Measurements from ENCODE around the gene TAS2R60.
A peak's percentile ranks its signal among the peaks of the same experiment; 100 is the strongest.
"Not testable (repeated sequence)": the region's sequence is repeated elsewhere in the genome, so short reads cannot be mapped to it uniquely, and the experiment has no call there.

The TAS2R60 gene

GRCh38 chr7:143443153-143443552 is at the start of gene TAS2R60:
Gene TAS2R60, plus strand, starts transcription at chr7:143443453. Its CDS starts 0 bp downstream, at chr7:143443453.
- DNase-seq, result no peak

- no peak for DNase-seq
Measured at GRCh38 chr7:143394068-143394467, 49.2 kb upstream of the TAS2R60 start.

- no peak for DNase-seq
Measured at GRCh38 chr7:143394777-143395176, 48.5 kb upstream of the TAS2R60 start.

GRCh38 chr7:143395187-143396149 is 47.8 kb upstream of the TAS2R60 start:
- DNase-seq, result peak in 12 of 56 donors; percentile 19 to 44 (median 34)

- DNase-seq, result no peak
Measured at GRCh38 chr7:143396182-143396581, 47.1 kb upstream of the TAS2R60 start.

GRCh38 chr7:143396625-143397556 is 46.4 kb upstream of the TAS2R60 start:
- no peak for DNase-seq

GRCh38 chr7:143397710-143398530 is 45.3 kb upstream of the TAS2R60 start:
- DNase-seq, result no peak

GRCh38 chr7:143398616-143399015 is 44.6 kb upstream of the TAS2R60 start:
- no peak for DNase-seq

GRCh38 chr7:143399151-143399550 is 44.1 kb upstream of the TAS2R60 start:
- no peak for DNase-seq

- DNase-seq, result no peak
Measured at GRCh38 chr7:143399642-143400041, 43.6 kb upstream of the TAS2R60 start.

GRCh38 chr7:143401265-143401664 is 42.0 kb upstream of the TAS2R60 start:
- DNase-seq, result no peak

GRCh38 chr7:143402233-143402632 is 41.0 kb upstream of the TAS2R60 start:
- DNase-seq, result not testable (repeated sequence)

GRCh38 chr7:143405173-143406001 is 37.9 kb upstream of the TAS2R60 start:
- no peak for DNase-seq

- no peak for DNase-seq
Measured at GRCh38 chr7:143406002-143406357, 37.3 kb upstream of the TAS2R60 start.

- DNase-seq, result no peak
Measured at GRCh38 chr7:143407287-143408251, 35.7 kb upstream of the TAS2R60 start.

- no peak for DNase-seq
Measured at GRCh38 chr7:143408252-143408685, 35.0 kb upstream of the TAS2R60 start.

GRCh38 chr7:143408686-143409561 is 34.3 kb upstream of the TAS2R60 start, which contains the start of gene EPHA1:
Gene EPHA1, minus strand, starts transcription at chr7:143408856. Its CDS starts 51 bp downstream, at chr7:143408805.
- DNase-seq, result peak in 2 of 56 donors; percentile 13 to 24
